Stimulated activated naive B cell treated with anti-CD40 and anti-IgM and Interleukin-4, amounts not matched to agents 10 μg/mL and 1 μg/mL and 100 μg/mL, for 72 hours (primary cell): ENCODE results near the gene PHGDH.

Source experiments
- ATAC-seq, 2 donors: fragments of 150-1000 bp; cut with Tn5 transposase; replicated peaks; 2 replicates each; pipeline ENCODE4 v1.10.0; 2021; ENCODE audit warnings: moderate library complexity in 1 of 2
- DNase-seq: peaks from one replicate; pipeline ENCODE4 v3.0.0; 2021
- H3K27ac Mint-ChIP-seq: one replicate; pipeline ENCODE4 v1.8.0; 2022; ENCODE audit warnings: mild to moderate bottlenecking, mixed read lengths
- H3K27me3 Mint-ChIP-seq, 2 donors: one replicate each; pipeline ENCODE4 v1.8.0; 2022; ENCODE audit warnings: mixed read lengths in 2 of 2
- H3K36me3 Mint-ChIP-seq, 2 donors: one replicate each; pipeline ENCODE4 v1.8.0; 2022; ENCODE audit warnings: mixed read lengths in 2 of 2, mild to moderate bottlenecking in 1 of 2
- H3K4me1 Mint-ChIP-seq, 2 donors: one replicate each; pipeline ENCODE4 v1.8.0; 2022; ENCODE audit warnings: mixed read lengths in 2 of 2, mild to moderate bottlenecking in 1 of 2
- H3K4me3 Mint-ChIP-seq, 2 donors: one replicate each; pipeline ENCODE4 v1.8.0; 2022; ENCODE audit warnings: mild to moderate bottlenecking in 2 of 2, mixed read lengths in 2 of 2, moderate library complexity in 1 of 2
- H3K9me3 Mint-ChIP-seq, 2 donors: one replicate each; pipeline ENCODE4 v1.8.0; 2022; ENCODE audit warnings: mixed read lengths in 2 of 2, mild to moderate bottlenecking in 1 of 2

Gene PHGDH

DNA sequence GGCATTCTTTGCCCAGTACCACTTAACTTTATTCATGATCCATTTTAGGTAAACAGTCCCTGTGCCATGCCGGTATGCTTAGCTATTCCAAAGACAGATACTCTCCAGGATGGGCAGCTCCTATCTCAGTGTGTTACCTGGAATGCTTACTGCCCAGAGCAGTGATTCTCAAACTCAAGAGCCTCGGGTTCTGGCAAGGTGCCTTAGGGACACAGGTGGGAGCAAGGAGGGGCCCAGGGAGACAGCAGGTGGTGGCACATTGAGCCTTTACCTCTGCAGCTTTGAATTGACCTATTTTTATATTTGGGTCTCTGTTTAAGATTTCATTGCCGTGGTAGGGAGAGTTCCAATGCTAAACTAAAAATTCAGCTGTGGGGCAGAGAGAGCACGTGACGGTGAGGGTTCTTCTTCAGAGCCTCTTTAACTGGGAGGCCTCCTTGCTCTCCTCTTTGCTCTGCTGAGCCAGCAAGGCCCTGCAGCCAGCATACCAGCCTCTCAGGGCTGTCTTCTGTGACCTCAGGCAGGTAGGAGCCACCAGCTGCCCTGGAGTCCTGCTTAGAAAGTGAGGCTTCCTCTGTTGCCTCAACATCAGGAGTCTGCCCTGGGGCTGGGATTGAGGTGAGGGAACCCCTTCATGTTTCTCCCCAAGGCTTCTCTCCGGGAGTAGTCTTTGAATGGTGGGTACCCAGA lies 20.2 kb downstream of the PHGDH start:
- ATAC-seq (no peak), DNase-seq (no peak)
- Mint-ChIP-seq H3K9me3 (no peaks in the 10 kb centered on the region), H3K36me3 (peaks cover 13 to 24% of the 10 kb centered on the region in 2 donors), H3K4me1 (peaks cover 6 to 12% of the 10 kb centered on the region in 2 donors), H3K27ac (no peak overlapping the region), H3K4me3 (no peak overlapping the region), H3K27me3 (no peaks in the 10 kb centered on the region)

DNA sequence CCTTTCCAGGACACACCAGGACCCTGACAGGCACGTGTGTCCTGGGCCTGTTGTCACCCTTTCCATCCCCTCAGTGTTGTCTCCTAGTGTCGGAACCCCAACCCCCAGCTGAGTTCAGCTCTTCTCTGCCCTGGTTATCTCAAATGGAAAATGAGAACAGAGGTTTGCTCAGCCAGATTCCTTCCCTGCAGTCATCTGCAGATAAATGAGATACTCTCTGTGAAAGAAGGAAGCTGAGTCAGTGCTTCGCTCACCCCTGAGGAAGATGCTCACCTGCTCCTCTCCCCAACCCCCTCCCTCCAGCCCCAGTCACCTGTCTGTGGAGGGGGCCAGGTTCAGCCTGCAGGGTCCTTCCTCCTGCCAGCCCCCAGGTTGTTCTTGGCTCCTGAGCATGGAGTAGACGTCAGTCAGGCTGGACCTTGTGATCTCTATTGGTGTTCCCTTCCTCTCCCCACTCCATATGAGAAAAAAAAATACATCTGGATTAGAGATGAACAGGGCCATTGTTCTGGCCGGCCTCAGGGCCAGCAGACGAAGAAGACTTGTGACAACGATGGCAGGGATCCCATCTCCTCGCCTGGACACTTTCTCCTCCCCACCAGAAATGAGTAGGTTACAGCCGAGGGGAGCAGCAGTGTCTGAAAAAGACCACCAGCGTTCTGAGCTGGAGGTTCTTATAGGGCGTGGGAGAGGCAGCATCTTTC lies 20.9 kb downstream of the PHGDH start:
- no peak overlapping the region for H3K4me3 Mint-ChIP-seq
- peaks cover 6 to 9% of the 10 kb centered on the region in 2 donors for H3K4me1 Mint-ChIP-seq
- DNase-seq (no peak), ATAC-seq (no peak)
- no peaks in the 10 kb centered on the region for H3K27me3 Mint-ChIP-seq
- no peaks in the 10 kb centered on the region for H3K9me3 Mint-ChIP-seq
- H3K36me3 Mint-ChIP-seq = peaks cover 9 to 18% of the 10 kb centered on the region in 2 donors
- no peak overlapping the region for H3K27ac Mint-ChIP-seq

DNA sequence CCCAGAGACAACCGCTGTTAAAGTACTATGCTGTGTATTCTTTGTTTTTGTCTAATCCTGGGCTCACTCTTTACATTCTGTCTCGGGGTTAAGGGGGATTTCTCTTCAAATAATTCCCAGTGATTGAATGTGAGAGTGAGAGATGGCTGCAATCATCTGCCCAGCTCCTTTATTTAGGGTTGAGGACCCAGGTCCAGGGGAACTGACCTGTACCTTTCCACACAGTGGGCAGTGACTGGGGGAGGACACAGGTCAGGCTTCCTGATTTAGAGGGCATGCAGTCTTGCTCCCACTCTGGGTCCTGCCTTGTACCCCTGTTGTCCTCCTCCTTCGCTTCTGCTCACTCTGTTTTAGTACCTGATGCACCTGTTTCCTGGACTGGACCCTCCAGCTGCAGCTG lies 22.0 kb downstream of the PHGDH start:
- Mint-ChIP-seq H3K9me3 (no peaks in the 10 kb centered on the region), H3K36me3 (peaks cover 9 to 18% of the 10 kb centered on the region in 2 donors), H3K27me3 (no peaks in the 10 kb centered on the region), H3K4me1 (peaks cover 0 to 4% of the 10 kb centered on the region in 2 donors), H3K4me3 (no peak overlapping the region), H3K27ac (no peak overlapping the region)
- no peak for ATAC-seq
- DNase-seq = no peak

DNA sequence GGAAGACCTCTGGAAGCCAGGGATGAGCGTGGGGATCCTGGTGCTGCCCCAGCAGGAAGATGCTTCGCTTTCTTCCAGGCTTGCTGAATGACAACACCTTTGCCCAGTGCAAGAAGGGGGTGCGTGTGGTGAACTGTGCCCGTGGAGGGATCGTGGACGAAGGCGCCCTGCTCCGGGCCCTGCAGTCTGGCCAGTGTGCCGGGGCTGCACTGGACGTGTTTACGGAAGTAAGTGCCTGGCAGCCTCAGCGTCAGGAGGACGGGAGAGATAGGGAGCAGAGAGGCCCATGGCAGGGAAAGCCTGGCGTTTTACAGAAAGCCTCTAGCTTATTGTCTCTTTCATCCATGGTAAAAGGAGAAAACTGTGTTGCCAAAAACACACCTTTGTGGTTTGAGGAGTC lies 23.5 kb downstream of the PHGDH start:
- no peak for ATAC-seq
- peaks cover 6 to 15% of the 10 kb centered on the region in 2 donors for H3K36me3 Mint-ChIP-seq
- H3K27ac Mint-ChIP-seq = no peak overlapping the region
- H3K4me1 Mint-ChIP-seq = peaks cover 0 to 4% of the 10 kb centered on the region in 2 donors
- no peaks in the 10 kb centered on the region for H3K9me3 Mint-ChIP-seq
- no peaks in the 10 kb centered on the region for H3K27me3 Mint-ChIP-seq
- no peak for DNase-seq
- no peak overlapping the region for H3K4me3 Mint-ChIP-seq

DNA sequence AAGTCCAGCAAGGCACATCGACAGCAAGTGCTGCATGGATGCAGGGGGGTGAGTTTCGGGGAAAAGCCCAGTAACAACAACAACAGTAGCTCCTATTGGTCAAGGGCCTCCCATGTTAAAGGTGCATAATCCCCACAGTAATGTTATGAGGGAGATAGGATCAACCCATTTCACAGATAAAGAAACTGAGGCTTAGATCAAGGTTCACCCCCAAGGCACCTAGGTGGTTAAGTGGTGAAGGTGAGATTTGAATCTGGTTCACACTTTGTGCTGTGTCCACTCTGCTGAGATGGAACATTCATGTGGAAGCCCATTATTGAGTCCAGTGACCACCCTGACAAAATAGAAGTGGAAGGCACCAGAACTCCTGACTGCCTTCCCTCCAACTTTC lies 24.9 kb downstream of the PHGDH start:
- H3K4me1 Mint-ChIP-seq = peaks cover 0 to 4% of the 10 kb centered on the region in 2 donors

DNA sequence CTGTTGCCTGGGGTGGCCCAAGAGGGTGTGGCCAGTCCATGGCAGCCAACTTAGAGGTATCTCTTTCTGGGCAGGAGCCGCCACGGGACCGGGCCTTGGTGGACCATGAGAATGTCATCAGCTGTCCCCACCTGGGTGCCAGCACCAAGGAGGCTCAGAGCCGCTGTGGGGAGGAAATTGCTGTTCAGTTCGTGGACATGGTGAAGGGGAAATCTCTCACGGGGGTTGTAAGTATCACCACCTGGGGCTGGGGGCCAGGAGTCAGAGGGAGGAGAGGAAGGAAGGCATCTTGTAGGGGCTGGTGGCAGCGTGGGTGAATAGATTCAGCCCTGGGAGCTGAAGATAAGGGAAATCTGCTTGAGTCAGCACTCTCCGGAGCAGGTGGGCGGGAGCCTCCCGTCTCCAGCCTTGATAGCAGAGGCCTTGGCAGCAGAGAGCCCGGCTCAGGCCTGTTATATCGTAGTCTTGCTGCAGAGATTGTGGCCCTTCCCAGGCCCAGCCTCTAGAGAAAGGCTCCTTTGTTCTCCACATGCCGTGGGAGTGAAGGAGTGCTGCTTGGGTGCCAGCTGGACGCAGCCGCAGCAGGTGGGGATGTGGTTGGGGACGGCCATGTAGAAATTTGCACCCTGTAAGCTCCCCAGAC lies 25.4 kb downstream of the PHGDH start:
- ATAC-seq (no peak), DNase-seq (no peak)
- Mint-ChIP-seq H3K9me3 (no peaks in the 10 kb centered on the region), H3K4me3 (no peak overlapping the region), H3K4me1 (peaks cover 0 to 4% of the 10 kb centered on the region in 2 donors), H3K36me3 (peaks cover 4 to 15% of the 10 kb centered on the region in 2 donors), H3K27me3 (no peaks in the 10 kb centered on the region), H3K27ac (no peak overlapping the region)

More for the DNA sequence above, 24.9 kb downstream of the PHGDH start:
- Mint-ChIP-seq H3K27ac (no peak overlapping the region), H3K4me3 (no peak overlapping the region), H3K27me3 (no peaks in the 10 kb centered on the region), H3K9me3 (no peaks in the 10 kb centered on the region), H3K36me3 (peaks cover 4 to 15% of the 10 kb centered on the region in 2 donors)
- no peak for DNase-seq
- no peak for ATAC-seq

DNA sequence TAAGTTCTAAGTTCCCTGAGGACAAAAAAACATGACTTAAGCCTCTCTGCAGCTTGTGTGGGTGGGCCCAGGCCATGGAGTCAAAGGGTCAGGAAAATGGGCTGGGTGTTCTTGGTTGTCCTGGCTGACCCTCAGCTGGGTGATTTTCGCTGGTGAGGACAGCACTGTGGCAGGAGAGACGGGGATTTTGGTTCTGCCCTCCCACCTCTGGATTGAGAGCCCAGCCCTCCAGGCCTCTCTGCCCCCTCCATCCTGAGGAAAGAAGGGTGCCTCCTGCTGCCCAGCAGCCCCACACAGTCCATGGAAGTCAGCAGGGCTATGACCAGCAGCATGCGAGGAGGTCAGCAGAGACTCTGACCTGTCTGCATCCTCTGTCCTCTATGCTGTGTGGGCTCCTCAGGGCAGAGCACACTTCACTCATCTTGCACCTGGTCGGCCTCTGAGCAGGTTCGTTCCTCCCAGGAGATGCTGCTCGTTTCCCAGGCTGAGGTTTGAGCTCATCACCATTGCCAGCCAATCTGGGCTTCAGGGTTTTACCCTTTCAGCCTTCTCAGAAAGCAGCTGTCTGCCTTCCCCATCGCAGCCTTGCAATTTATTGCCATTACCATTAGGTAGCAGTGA lies 26.5 kb downstream of the PHGDH start:
- Mint-ChIP-seq H3K4me1 (peaks cover 0 to 4% of the 10 kb centered on the region in 2 donors), H3K36me3 (peaks cover 6 to 15% of the 10 kb centered on the region in 2 donors), H3K9me3 (no peaks in the 10 kb centered on the region), H3K4me3 (no peak overlapping the region), H3K27me3 (no peaks in the 10 kb centered on the region), H3K27ac (no peak overlapping the region)
- ATAC-seq (no peak), DNase-seq (no peak)

DNA sequence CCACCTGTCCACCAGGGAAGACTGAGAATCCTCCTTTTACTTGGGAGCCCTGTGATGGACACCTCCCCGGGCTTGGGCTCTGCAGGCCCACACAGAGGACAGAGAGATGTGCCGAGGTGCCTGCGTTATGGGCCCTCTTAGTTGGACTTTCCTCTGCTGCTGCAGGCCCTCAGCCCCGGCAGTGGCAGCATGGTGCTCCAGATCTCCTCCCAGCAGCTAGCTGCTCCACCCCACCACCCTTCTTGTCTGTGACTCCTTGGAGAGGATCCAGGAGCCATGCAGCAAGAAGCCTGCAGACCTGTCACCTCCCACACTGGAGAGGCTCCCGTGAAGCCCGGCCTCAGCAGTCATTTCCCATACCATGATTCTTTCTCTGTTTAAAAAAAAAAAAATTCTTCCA lies 27.4 kb downstream of the PHGDH start:
- no peak overlapping the region for H3K4me3 Mint-ChIP-seq
- no peak for ATAC-seq
- H3K9me3 Mint-ChIP-seq = no peaks in the 10 kb centered on the region
- no peaks in the 10 kb centered on the region for H3K27me3 Mint-ChIP-seq
- no peak overlapping the region for H3K27ac Mint-ChIP-seq
- DNase-seq = no peak
- H3K4me1 Mint-ChIP-seq = peaks cover 3 to 4% of the 10 kb centered on the region in 2 donors
- peaks cover 6 to 15% of the 10 kb centered on the region in 2 donors for H3K36me3 Mint-ChIP-seq

DNA sequence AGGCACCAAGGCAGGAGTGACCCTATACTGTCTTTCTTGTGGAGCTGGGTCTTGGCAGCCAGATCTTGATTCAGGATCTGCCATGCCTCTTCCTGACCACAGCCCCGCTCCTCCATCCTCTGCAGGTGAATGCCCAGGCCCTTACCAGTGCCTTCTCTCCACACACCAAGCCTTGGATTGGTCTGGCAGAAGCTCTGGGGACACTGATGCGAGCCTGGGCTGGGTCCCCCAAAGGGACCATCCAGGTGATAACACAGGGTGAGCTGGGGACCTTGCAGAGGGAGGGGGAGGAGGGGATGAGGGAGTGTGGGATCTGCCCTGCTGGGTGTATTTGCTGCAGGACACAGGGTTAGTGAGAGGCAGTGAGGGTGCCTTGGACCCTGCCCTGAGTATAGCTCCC lies 28.5 kb downstream of the PHGDH start:
- peaks cover 4 to 8% of the 10 kb centered on the region in 2 donors for H3K4me1 Mint-ChIP-seq
- no peaks in the 10 kb centered on the region for H3K9me3 Mint-ChIP-seq
- ATAC-seq (no peak), DNase-seq (no peak)
- H3K27ac Mint-ChIP-seq = no peak overlapping the region
- H3K36me3 Mint-ChIP-seq = peaks cover 2 to 7% of the 10 kb centered on the region in 2 donors
- H3K27me3 Mint-ChIP-seq = no peaks in the 10 kb centered on the region
- H3K4me3 Mint-ChIP-seq = no peak overlapping the region

DNA sequence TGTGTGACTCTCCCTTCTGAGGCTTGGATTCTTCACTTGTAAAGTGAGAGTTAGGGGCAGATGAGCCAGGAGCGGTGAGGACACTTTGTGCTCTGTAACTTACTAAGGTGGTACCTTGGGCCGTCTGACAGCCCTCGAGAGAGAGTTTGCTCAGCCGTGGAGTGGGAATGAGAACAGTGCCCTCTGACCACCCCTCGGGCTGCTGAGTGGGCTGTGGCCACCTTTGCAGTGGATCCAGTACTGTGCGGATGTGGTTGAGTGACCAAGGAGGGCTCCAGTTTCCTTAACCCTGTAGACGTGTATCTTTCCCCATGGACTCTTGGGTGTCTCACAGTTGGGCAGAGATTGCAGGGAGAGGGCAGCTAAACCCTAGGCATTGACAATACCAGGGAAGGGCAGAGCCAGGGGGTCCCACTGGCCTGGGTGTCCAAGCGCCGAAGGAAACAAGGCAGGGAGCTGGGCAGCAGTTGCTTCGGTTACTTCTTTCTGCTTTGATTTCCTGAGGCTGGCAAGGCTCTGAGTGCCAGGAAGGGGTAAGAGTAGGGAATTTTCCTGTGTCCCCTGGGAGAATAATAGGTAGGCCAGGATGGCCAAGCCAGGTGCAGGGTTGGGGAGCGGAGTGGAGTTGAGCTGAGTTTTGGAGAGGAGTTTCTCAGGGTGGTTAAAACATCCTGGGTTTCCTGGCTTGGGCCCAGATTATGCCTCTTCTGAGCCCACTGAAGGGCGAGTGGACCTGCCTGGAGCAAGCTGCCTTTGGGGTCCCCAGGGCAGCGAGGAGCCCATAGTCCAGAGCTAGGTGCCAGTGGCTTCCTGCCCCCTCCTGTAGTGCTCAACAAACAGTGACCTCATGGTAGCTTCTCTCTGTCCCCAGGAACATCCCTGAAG lies 29.4 kb downstream of the PHGDH start:
- ATAC-seq (no peak), DNase-seq (no peak)
- H3K4me1 Mint-ChIP-seq = peaks cover 8 to 9% of the 10 kb centered on the region in 2 donors
- peaks cover 2 to 3% of the 10 kb centered on the region in 2 donors for H3K36me3 Mint-ChIP-seq
- no peaks in the 10 kb centered on the region for H3K27me3 Mint-ChIP-seq
- no peak overlapping the region for H3K4me3 Mint-ChIP-seq
- peak overlapping the region; percentile 4 for H3K27ac Mint-ChIP-seq
- no peaks in the 10 kb centered on the region for H3K9me3 Mint-ChIP-seq

DNA sequence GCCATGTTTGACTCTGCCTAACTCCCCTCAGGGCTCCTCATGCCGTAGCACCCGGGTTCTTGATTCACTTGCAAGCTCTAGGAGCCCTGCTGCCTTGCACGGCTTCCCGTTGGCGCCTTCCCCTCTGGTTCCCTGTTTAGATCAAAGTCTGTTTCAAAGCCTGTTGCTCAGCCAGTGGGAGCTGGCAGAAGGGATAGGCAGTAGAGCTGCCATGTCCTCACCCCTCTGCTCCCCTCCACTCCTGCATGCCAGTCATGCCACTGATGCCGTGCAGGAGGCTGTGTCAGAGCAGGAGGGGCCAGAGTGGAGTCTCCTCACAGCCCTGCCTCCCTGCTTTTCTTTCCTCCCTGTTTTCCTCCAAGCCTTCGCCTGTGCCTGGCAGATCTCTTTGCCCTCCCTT lies 30.5 kb downstream of the PHGDH start:
- Mint-ChIP-seq H3K4me1 (peaks cover 8 to 9% of the 10 kb centered on the region in 2 donors), H3K4me3 (no peak overlapping the region), H3K36me3 (peaks cover 0 to 2% of the 10 kb centered on the region in 2 donors), H3K27ac (no peak overlapping the region), H3K27me3 (no peaks in the 10 kb centered on the region), H3K9me3 (no peaks in the 10 kb centered on the region)
- ATAC-seq = no peak
- no peak for DNase-seq

DNA sequence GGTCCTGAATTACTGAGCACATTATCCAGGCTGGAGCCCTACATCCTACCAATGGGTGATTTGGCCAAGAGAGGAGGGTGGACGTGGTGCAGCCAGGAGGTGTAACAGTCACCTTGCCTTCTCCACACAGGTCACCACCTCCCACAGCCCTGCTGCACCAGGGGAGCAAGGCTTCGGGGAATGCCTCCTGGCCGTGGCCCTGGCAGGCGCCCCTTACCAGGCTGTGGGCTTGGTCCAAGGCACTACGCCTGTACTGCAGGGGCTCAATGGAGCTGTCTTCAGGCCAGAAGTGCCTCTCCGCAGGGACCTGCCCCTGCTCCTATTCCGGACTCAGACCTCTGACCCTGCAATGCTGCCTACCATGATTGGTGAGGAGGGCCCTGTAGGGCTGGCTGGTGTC lies 30.9 kb downstream of the PHGDH start:
- Mint-ChIP-seq H3K27me3 (no peaks in the 10 kb centered on the region), H3K4me3 (no peak overlapping the region), H3K9me3 (no peaks in the 10 kb centered on the region), H3K27ac (no peak overlapping the region), H3K36me3 (peaks cover 0 to 2% of the 10 kb centered on the region in 2 donors), H3K4me1 (peaks cover 7 to 8% of the 10 kb centered on the region in 2 donors)
- no peak for ATAC-seq
- DNase-seq = no peak

DNA sequence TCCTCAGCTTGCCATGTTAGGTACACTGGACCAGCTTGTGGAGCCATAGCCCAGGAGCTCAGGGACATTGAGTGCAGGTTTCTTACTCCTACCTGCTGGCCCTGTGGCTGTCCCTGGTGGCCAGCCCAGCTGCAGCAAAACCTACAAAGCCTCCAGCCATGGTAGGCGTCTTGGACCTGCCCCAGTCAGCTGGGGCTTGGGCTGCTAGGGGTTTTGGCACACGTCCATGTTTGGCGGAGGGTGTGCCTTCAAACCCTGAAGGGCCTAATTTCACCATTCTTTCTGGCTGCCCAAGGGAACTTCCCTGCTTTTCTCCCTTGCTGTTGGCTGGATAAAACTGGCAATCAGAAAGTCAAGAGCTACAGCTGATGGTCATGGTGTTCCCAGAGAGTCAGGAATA lies 31.6 kb downstream of the PHGDH start:
- Mint-ChIP-seq H3K4me1 (peaks cover 4 to 8% of the 10 kb centered on the region in 2 donors), H3K9me3 (no peaks in the 10 kb centered on the region), H3K36me3 (peaks cover 0 to 2% of the 10 kb centered on the region in 2 donors), H3K27me3 (no peaks in the 10 kb centered on the region), H3K4me3 (no peak overlapping the region), H3K27ac (no peak overlapping the region)
- no peak for DNase-seq
- no peak for ATAC-seq
